GM19455 (cell line): ENCODE data around the gene ZNF724.
A peak's percentile ranks its signal among the peaks of the same experiment; 100 is the strongest.
"Not testable (repeated sequence)": the region's sequence is repeated elsewhere in the genome, so short reads cannot be mapped to it uniquely, and the experiment has no call there.

Experiments used
- ATAC-seq: cut with Tn5 transposase; IDR thresholded peaks from one replicate; pipeline ENCODE4 v1.9.1; 2021; ENCODE audit not compliant: unreplicated experiment

The ZNF724 gene

DNA sequence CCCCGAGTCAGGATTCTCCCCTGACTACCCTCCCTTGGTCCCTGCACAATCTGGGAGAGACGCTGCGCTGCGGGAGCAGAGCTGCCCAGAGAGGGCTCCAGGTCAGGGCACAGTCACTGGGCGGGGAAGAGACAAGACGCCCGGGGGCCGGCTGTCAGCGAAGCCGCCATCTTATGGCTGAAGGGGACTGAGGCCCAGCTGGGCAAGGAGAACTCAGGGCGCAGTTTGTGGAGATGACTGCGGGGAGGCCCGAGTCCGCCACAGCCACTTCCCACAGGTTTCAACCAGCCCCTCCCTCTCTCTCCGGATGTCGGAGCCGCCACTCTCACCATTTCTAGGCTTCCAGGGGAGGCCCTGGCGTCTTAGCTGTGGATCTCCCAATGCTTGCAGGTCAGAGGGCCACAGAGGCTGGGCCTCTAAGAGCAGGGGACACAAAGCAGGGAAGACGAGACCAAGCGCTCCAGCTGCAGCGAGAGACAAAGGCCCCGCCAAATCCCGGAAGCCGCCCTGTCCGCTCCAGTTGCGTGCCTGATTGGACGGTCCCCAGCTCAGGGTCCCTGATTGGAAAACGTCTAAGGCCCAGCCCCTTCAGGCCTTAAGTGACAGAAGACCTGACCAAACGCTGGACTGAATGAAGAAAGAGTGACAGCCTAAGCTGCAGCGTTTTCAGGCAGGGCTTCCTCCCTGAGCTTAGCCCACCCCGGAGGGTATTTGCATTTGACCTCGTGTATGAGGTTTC is at the start of gene ZNF724:
ZNF724 (minus strand) TSS at position 484 of the 739 bp plus-strand sequence; CDS start at position 332, 152 bp downstream.
- ATAC-seq = peak; percentile 97

DNA sequence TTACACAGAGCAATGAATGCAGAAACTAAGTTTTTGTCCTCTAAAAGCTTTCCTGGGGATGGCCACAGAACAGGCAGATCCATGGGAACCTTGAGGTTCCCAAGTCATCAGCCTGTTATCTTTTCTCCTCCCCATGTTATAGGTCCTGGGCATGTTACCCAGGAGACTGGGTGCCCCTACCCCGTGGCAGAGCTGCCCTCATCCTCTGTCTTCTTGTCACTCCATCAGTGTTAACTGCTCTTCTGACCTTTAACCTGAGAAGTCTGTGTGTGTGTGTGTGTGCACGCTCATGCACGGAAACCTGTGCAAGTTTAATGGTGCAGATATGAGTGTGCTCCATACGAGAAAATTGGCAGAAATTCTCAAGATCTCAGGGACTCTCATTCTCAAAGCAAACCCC is 43.9 kb upstream of the ZNF724 start:
- ATAC-seq = no peak

DNA sequence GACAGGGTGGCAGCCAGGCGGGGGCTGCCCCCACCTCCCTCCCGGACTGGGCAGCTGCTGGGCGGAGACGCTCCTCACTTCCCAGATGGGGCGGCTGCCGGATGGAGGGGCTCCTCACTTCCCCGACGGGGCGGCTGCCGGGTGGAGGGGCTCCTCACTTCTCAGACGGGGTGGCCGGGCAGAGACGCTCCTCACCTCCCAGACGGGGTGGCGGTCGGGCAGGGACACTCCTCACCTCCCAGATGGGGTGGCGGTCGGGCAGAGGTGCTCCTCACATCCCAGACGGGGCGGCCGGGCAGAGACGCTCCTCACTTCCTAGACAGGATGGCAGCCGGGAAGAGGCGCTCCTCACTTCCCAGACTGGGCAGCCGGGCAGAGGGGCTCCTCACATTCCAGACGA is 39.8 kb upstream of the ZNF724 start:
- ATAC-seq = not testable (repeated sequence)

DNA sequence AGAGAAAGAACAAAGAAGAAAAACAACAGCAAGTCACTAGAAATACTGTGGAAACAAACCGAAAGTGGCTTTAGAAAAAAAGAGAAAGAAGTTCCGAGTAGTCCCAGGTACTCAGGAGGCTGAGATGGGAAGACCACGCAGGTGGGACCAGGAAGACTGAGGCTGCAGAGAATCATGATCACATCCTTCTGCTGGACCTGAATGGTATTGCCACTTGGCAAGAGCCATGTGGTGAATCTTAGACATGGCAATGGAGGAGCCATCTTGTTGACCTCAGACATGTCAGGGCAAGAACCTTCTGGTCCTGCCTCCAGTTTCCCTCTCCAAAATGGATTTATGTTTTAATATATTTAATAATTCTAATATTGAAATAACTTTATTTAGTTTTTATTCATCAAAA is 37.4 kb upstream of the ZNF724 start:
- no peak for ATAC-seq

DNA sequence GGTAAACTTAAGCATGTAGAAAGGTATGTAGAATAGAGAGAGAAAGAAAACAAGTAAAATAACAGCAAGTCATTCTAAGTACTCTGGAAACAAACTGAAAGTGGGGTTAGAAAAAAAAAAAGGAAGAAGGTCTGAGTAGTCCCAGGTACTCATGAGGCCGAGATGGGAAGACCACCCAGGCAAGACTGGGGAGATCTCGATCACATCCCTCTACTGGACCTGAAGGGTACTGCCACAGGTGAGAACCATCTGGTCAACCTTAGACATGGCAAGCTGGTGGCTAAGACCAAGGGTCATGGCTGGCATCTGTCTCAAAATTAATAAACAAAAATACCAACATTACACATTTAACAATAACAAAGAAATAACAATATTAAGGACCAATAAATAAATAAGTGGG is 36.3 kb upstream of the ZNF724 start:
- ATAC-seq = no peak

DNA sequence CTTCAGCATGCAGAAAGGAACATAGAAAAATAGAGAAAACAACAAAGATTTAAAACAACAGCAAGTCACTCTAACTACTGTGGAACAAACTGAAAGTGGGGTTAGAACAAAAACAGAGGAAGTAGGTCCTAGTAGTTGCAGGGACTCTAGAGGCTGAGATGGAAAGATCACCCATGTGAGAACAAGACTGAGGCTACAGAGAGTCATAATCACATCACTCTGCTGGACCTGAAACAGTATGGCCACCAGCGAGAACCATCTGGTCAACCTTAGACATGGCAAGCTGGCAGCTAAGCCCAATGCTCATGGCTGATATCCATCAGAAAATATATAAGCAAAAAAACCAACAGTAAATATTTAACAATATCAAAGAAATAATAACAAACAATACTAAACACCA is 35.8 kb upstream of the ZNF724 start:
- ATAC-seq = no peak

DNA sequence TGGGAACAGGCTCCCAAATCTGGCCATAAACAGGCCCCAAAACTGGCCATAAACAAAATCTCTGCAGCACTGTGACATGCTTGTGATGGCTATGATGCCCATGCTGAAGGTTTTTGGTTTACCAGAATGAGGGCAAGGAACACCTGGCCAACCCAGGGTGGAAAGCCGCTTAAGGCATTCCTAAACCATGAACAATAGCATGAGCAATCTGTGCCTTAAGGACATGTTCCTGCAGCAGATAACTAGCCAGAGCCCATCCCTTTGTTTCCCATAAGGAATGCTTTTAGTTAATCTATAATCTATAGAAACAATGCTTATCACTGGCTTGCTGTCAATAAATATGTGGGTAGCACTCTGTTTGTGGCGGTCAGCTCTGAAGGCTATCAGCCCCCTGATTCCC is 35.1 kb upstream of the ZNF724 start:
- not testable (repeated sequence) for ATAC-seq

DNA sequence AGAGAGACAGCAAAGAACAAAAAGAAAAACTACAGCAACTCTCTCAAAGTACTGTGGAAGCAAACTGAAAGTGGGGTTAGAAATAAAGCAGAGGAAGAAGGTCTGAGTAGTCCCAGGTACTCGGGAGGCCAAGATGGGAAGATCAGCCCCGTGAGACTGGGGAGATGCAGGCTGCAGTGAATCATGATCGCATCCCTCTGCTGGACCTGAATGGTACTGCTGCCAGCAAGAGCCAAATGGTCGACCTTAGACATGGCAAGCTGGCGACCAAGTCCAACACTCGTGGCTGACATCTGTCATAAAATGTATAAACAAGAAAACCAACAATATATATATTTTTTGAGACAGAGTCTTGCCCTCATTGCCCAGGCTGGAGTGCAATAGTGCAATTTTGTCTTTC is 33.7 kb upstream of the ZNF724 start:
- no peak for ATAC-seq

DNA sequence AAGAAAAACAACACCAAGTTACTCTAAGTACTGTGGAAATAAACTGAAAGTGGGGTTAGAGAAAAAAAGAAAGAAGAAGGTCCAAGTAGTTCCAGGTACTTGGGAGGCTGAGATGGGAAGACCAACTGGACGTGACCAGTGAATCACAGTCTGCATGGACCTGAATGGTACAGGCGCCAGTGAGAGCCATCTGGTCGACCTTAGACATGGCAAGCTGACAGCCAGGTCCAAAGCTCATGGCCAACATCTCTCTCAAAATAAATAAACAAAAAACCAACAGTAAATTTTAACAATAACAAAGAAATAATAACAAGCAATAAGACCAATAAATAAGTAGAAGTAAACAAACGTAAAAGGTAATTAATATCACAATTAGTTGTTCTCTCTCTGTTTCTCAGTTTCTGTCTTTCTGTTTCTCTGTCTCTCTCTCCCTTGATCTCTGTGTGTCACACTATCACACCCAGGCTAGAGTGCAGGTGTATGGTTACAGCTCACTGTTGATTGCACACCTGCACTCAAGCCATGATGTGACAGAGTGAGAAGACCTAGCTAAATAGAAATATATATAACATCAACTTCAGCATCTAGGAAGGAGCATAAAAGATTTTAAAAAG is 31.6 kb upstream of the ZNF724 start:
- ATAC-seq = no peak

DNA sequence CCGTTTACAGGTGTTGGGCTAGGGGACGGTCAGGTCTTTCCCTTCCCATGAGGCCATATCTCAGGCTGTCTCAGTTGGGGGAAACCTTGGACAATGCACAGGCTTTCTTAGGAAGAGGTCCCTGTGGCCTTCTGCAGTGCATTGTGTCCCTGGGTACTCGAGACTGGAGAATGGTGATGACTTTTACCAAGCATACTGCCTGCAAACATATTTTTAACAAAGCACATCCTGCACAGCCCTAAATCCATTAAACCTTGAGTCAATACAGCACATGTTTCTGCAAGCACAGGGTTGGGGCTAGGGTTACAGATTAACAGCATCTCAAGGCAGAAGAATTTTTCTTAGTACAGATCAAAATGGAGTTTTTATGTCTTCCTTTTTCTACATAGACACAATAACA is 27.9 kb upstream of the ZNF724 start:
- ATAC-seq = not testable (repeated sequence)

DNA sequence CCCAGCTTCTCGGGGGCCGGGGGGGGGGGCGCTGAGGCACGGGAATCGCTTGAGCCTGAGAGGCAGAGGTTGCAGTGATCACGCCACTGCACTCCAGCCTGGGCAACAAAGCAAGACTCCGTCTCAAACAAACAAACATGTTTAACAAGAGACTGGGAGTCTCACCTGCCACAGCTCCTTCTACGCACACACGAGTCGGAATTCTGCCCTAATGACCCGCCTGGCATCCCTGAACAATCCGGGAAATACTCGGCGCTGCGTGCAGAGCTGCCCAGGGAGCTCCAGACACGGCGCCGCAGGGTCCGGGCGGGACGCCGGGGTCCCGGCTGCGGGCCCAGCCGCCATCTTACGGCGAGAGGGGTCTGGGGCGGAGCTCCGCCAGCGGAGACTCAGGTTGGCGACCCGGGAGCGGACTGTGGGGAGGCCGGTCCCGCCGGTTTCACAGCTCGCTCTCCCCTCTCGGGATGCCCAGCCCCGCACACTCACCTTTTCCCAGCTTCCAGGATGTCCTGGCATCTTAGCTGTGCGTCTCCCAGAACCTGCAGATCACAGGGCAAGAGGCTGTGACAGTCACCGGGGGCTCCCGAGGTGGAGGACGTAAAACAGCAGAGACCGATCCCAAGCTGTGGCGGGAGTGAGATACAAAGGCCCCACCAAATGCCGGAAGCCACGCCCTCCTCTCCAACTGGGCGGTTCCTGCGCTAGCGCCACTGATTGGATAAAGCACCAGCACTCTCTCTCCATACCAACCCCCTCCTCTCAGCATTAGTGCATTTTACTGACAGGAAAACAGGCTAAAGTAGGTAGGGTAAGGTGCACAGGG is 23.6 kb upstream of the ZNF724 start:
- peak; percentile 97 for ATAC-seq

DNA sequence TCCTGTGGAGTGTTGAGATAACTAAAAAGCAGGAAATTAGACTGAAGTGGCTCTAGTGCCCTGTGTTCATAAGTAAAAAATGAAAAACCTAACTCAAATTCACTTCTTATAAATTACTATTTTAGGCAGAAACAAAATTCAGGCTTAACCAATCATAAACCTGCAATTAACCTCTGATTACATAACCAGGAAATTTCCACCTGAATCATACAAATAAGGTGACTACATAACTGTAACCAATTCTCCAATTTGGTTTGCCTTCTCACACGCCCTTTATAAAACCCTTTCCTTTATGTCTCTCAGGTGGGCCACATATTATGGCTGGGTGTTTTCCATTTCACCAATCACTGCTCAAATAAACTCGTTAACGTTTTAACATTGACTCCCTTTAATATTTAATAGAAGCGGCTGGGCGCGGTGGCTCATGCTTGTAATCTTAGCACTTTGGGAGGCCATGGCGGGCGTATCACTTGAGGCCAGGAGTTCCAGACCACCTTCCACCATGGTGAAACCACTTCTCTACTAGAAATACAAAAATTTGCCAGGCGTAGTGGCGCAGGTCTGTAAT is 22.9 kb upstream of the ZNF724 start:
- ATAC-seq = peak; percentile 3

DNA sequence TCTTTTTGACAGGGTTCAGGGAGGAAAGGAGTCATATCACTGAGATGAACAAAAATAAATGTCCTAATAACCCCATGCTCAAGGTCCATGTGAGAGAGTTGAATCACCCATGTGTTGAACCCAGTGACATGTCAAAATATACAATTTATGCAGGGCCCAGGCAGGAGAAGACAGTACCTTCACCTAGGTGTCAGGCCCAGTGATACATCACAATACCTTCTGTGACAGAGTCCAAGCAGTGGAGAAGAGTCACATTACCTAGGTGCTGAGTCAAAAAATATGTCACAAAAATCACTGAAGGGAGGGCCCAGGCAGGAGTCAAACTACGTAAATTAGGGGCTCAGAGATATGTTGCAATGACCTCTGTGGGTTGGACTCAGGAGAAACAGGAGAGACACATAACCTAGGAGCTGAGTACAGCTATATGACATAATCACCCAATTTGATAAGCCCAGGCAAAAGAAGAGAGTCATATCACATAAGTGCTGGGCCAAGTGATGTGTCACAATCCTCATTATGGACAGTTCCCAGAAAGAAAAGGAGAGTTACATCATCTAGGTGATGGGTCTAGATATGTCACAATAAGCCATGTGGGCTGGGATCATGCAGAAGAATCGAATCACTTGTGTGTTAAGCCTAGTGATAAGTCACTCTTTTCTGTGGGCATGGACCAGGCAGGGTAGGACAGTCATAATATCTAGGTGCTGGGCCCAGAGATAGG is 13.8 kb upstream of the ZNF724 start:
- no peak for ATAC-seq

DNA sequence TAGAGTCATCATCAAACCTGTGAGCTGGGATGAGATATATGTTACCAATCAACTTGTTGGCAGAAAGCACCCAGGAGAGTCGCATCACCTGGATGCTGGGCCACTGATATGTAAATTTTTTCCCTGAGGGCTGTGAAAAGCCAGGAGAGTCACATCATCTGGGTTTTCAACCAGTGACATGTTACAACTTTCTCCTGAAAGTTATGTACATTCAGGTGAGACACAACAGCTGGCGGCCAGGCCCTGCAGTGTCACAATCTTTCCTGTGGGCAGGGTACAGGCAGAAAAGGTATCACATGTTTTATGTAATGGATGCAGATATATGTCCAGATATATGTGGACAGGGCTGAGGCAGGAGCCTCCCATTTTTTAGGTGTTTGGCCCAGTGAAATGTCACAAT is 13.2 kb upstream of the ZNF724 start:
- no peak for ATAC-seq

DNA sequence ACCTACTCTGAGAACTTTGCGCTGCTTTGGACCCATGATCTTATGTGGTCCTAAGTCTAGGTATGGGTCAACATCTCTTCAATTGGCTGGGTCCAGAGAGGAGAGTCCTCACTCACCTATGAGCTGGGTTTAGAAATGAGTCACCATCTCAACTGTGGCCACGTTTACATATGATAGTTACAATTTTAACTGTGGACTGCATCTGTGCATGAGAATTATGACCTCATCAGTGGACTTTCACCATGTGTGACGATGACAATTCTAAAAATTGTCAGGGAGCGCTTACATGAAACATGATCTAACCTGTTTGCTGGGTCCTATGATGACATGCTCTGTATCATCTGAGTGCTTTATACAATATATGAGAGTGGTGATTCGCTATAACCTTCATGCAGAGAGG is 12.7 kb upstream of the ZNF724 start:
- ATAC-seq = no peak

DNA sequence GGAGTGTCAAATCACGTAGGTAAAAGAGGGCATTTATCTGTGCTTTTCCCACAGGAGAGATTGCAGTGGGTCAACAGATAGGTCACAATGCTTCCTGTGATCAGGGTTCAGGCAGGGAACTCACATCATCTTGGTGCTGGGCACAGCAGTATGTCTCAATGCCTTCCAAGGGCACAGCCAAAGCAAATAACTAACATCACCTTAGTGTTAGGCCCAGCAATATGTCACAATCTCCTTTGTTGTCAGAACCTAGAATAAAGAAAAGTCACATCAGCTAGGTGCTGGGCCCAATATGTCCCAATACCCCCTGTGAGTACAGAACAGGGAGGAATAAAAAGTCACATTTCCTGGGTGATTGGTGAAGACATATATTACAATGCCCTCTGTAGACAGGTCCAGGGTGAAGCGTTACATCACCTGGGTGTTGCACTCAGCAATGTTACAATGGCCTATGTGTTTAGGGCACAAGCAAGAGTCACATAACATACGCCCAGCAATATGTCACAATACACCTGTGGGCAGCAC is 11.4 kb upstream of the ZNF724 start:
- no peak for ATAC-seq

DNA sequence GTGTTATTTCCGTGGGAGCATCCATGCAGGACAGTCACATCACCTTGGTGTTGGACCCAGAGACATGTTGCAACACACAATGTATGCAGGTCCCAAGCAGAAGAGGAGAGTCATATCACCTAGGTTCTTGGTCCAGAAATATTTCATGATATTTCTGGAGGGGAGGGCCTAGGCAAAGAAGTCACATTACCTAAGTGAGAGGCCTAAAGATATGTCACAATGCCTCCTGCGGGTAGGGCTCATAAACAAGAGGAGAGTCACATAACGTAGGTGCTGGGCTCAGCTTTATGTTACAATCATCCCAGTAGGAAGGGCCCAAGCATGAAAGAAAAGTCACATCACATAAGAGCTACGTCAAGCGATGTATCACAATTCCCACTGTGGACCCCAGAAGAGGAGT is 10.8 kb upstream of the ZNF724 start:
- no peak for ATAC-seq

DNA sequence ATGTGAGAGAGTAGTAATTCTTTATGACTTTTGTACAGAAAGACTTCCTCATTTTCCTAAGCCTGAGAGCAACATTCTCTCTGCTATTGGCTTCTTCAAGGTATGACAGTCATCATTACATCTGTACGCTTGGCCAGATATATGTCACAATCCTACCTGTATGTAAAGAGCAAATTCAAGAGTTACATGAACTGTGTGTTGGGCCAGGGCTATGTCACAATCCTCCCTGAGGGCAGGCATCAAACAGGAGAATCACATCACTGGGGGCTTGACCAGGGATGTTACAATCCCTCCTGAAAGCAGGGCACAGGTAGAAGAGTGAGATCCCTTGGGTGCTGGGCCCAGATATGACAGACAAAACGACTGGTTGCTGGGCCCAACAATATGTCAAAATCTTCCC is 9.8 kb upstream of the ZNF724 start:
- ATAC-seq = no peak

DNA sequence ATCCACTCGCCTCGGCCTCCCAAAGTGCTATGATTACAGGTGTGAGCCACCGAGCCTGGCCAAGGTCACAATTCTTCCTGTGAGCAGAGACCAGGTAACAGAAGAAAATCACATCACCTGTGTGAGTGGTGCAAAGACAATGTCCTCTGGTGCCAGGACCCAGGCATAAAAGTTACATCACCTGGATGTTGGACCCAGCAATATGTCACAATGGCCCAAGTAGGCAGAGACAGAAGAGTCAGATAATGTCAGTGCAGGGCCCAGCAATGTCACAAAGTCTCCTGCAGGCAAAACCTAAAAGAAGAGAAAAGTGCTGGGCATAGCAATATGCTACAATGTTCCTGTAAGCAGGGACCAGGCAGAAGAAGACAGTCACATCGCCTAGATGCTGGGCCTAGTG is 5.5 kb upstream of the ZNF724 start:
- no peak for ATAC-seq

DNA sequence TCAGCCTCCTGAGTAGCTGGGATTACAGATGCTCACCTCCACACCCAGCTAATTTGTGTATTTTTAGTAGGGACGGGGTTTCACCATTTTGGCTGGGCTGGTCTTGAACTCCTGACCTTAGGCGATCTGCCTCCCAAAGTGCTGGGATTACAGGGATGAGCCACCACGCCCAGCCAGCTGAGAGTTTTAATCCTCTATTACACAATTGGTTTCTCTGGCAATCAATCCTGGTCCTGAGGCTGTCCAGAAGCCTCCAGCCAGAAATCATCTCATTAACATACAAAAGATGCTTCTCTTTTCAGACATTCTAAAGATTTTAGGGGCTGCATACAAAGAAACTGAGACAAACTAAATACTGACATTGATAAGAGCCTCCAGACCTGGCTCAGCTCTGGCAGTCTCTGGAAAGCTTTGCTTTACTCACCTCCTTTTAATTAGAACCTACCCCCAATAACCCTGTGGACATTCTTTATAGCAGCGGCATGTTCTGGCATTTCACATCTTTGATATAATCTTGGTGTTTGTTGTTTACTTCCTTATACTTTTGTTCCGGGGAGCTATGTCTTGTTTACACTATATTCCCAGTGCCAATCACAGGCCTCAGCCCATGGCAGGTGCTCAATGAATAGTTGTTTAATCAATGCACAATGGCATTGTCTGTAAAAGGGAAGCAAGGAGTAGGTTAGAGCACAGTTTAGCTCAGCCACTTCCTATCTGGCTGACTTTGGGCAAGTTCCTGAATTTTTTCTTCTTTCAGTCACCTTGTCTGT is 4.1 kb upstream of the ZNF724 start:
- no peak for ATAC-seq
